GM21367 (cell line): ENCODE data around the gene SULT1A2.
"Not testable (repeated sequence)": the region's sequence is repeated elsewhere in the genome, so short reads cannot be mapped to it uniquely, and the experiment has no call there.

Experiments
- ATAC-seq: cut with Tn5 transposase; IDR thresholded peaks from one replicate; pipeline ENCODE4 v1.9.1; 2021; ENCODE audit not compliant: unreplicated experiment

The SULT1A2 gene

GRCh38 chr16:28562199-28562598 lies 34.7 kb downstream of the SULT1A2 start:
- ATAC-seq = no peak

- ATAC-seq = no peak
Measured at GRCh38 chr16:28561557-28562187, 35.2 kb downstream of the SULT1A2 start.

DNA sequence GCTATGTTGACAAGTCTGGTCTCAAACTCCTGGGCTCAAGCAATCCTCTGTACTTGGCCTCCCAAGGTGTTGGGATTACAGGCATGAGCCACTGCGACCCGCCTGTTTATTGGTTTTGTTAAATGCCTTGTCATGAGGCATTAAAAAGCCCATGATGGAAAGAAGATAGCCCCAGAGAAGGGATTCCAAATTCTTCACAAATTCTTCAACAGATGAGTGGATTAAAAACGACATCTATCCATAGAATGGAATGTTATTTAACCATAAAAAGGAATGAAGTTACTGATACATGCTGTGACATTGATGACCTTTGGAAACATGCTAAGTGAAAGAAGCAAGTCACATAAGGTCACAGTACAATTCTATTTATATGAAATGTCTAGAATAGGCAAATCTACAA lies 38.4 kb downstream of the SULT1A2 start:
- no peak for ATAC-seq

DNA sequence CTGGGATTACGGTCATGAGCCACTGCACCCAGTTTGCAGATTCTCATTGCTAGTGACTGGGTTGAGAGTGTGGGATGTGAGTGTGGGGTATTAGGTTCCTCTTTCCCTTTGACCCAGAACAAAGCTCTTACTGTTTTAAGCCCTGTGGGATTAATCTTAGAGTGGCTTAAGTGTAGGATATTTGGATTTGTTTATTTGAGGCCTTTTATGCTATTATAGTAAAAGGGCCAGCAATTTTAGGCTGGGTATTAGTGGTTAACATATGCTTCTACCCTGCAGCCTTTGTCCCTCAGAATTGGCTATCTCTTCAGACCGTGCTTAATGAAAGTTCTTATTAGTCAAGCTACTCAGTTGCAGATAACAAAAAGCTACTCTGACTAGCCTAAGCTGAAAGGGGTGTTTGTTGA lies 39.9 kb downstream of the SULT1A2 start:
- no peak for ATAC-seq

- ATAC-seq = no peak
Measured at GRCh38 chr16:28555561-28555960, 41.3 kb downstream of the SULT1A2 start.

DNA sequence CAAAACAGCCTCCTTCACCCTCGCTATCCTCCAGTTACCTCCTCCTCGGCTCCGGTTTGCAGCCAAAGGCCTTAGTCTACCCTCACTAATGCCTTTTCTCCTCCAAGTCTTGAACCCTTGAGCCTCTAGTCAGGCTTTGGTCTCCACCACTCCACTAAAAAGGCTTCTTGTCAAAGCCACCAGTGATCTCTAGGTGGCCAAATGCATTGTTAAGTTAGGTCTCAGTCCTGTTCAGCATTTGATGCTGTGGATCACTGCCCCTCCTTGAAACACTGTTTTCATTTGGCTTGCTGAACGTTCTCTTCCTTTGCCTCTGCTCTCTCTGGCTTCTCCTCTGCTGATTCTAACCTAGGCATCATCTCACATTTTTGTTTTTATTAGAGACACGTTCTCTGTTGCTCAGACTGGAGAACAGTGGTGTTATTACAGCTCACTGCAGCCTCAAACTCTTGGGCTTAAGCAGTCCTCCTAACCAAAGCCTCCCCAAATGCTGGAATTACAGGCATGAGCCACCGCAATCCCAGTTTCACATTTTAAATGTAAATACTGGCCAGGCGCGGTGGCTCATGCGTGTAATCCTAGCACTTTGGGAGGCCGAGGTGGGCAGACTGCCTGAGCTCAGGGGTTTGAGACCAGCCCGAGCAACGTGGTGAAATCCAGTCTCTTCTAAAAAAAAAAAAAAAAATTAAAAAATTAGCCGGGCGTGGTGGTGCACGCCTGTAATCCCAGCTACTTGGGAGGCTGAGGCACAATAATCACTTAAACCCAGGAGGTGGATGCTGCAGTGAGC lies 42.0 kb downstream of the SULT1A2 start:
- ATAC-seq = no peak

DNA sequence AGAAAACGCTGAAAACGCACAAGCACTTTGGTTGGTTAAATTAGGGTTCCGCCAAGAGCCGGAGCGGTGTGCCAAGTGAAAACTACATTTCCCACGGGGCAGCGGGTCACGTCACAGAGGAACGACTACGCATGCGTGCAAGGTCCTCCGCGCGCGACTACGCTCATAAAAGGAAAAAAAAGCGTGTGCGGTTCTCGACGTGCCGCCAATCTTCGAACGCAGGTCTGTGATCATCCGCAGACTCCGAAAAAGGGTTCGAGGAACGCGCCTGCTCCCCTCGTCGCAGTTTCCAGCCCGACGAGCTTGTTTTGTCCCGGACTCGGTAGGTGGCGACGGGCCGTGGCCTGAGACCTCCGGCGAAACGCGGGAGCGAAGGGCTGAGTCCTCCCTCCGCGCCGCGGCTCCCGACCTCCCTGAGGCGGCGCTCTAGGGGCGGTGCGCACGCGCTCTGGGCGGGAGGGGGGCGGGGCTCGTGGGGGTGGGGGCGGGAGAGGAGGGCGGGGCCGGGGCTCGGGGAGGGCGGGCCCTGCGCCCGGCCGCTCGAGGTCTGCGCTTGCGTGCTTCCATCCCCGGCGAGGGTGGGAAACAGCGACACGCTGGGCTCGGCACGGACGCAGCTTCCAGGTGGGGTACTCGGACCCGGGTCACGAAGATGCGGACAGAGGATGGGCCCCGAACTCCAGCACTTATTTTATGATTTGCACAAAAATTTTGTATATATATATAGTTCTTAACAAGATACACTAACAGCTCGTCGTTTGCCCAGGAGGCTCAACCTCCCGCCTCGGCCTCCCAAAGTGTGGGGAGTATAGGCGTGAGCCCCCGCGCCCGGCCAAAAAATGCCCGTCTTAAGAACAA lies 42.8 kb downstream of the SULT1A2 start, which contains the start of gene SGF29:
Gene SGF29 (plus strand): TSS at position 145 of the 858 bp plus-strand sequence. CDS start 27,150 bp downstream, outside the sequence.
- ATAC-seq = peak; percentile 58

DNA sequence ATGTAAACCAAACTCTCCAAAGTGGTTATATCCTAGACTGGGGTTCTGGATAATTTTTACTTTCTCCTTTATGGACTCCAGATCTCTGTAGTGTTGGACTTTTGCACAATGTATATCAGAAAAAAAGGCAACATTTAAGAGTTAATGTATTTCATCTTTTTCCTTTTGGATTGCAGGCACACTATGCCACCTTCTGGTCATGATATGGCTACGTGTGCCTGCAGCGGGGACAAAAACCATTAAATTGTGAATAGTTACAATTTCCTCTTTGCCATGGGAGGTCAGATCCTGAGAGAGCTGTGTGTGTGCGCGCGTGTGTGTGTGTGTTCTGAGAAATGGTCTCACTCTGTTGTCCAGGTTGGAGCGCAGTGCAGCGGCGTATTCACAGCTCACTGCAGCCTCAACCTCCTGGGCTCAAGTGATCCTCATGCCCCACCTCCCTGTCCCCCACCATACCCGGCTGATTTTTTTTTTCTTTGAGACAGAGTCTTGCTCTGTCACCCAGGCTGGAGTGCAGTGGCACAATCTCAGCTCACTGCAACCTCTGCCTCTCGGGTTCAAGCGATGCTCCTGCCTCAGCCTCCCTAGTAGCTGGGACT lies 47.5 kb downstream of the SULT1A2 start:
- ATAC-seq = no peak

- no peak for ATAC-seq
Measured at GRCh38 chr16:28548306-28548802, 48.5 kb downstream of the SULT1A2 start.

DNA sequence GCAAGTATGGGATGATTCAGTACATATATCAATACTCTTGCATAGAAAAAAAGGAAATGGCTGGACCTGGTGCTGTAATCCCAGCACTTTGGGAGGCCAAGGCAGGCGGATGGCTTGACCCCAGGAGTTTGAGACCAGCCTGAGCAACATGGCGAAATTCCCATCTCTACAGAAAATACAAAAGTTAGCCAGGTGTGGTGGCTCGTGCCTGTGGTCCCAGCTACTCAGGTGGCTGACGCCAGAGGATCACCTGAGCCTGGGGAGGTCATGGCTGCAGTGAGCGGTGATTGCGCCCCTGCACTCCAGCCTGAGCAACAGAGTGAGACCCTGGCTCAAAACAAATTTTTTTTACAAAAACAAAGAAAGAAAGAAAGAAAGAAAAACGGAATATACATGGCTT lies 50.2 kb downstream of the SULT1A2 start:
- ATAC-seq = no peak

DNA sequence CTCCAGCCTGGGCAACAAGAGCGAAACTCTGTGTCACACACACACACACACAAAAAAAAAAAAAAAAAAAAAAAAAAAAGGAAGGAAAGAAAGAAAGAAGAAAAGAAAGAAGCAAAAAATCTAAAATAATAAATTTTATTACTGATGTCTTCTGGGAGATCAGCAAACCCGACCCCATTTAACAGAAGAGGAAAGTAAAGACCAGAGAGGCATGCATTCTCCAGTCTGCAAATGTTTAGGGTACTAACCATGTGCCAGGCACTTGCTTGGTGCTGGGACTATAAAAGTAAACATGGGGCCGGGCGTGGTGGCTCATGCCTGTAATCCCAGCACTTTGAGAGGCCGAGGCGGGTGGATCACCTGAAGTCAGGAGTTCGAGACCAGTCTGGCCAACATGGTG lies 50.9 kb downstream of the SULT1A2 start:
- ATAC-seq = not testable (repeated sequence)

DNA sequence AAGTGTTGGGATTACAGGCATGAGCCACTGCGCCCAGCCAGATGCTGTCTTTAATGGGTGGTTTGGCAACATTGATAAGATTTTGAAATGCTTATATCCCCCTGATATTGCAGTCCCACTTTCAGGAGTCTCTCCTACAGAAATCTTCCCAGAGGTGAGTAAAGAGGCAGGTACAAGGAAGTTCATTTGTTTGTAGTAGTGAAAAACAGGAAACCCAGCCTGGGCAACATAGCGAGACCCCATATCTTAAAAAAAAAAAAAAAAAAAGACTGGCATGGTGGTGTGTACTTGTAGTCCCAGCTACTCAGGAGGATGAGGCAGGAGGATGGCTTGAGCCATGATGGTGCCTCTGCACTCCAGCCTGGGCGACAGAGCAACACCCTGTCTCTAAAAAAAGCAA lies 51.9 kb downstream of the SULT1A2 start:
- ATAC-seq = no peak

DNA sequence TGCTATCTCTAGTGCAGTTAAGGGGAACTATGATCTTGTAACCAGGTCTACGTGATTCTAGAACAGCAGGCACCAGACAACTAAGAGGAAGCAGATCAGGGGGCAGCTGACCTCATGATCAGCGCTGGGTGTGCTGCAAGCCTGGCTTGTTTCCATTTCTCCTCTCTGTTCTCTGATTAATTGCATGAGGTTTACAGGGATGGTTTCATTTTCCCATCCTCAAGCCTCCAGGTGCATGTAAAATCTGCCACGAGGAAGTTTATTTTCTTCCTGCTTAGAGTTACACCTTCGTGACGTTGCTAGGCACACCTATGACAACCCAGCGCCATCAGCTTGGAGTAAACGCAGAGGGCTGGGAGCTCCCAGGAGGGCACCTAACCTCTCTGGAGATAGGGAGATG lies 53.8 kb downstream of the SULT1A2 start:
- ATAC-seq = no peak

GRCh38 chr16:28542646-28543045 lies 54.2 kb downstream of the SULT1A2 start:
- no peak for ATAC-seq
